CD8-positive, alpha-beta memory T cell (primary cell): Measurements from ENCODE around the gene HOXB3. TPM values are rescaled to one million over a fixed set of nuclear protein-coding genes. Genes with fewer than 3 reads are reported as not detected.

ENCODE experiments used
- CTCF ChIA-PET: fragments of 350-600 bp; sonication (Branson Sonifier 250); formaldehyde crosslinking; loops from one replicate; lab custom pipeline; 2021; ENCODE audit warnings: antibody characterized with exemption; lab: Charles Lee
- POLR2A ChIA-PET: fragments of 350-600 bp; sonication (Branson Sonifier 250); formaldehyde crosslinking; loops from one replicate; lab custom pipeline; 2021; ENCODE audit warnings: antibody characterized with exemption; lab: Charles Lee
- DNase-seq, 5 donors: peaks; one replicate each; pipeline versions ENCODE4 v3.0.0 to v3.0.0-alpha.2; 2020 to 2022; ENCODE audit warnings: mixed read lengths in 1 of 5
- H3K27ac ChIP-seq: one replicate; pipeline ENCODE4 v1.7.0; 2013; ENCODE audit warnings: low read depth, mild to moderate bottlenecking, low read length, moderate library complexity
- H3K27me3 ChIP-seq: 2 replicates; pipeline ENCODE4 v1.7.0; 2013; ENCODE audit warnings: low read length, mild to moderate bottlenecking; ENCODE audit not compliant: insufficient read depth, poor library complexity, severe bottlenecking
- H3K36me3 ChIP-seq: 2 replicates; pipeline ENCODE4 v1.7.0; 2013; ENCODE audit warnings: mild to moderate bottlenecking, low read length, moderate library complexity; ENCODE audit not compliant: insufficient read depth
- H3K4me1 ChIP-seq: 2 replicates; pipeline ENCODE4 v1.7.0; 2013; ENCODE audit warnings: mild to moderate bottlenecking, low read length, moderate library complexity; ENCODE audit not compliant: insufficient read depth
- H3K4me3 ChIP-seq: 2 replicates; pipeline ENCODE4 v1.7.0; 2013; ENCODE audit warnings: mild to moderate bottlenecking, low read length
- H3K9me3 ChIP-seq: 2 replicates; pipeline ENCODE4 v1.7.0; 2013; ENCODE audit warnings: mild to moderate bottlenecking, low read length
- H3K27ac Mint-ChIP-seq, 8 donors: one replicate each; pipeline ENCODE4 v1.8.0; 2020 to 2021; ENCODE audit warnings: mixed read lengths in 8 of 8, mild to moderate bottlenecking in 6 of 8, inconsistent platforms in 3 of 8, moderate library complexity in 3 of 8
- H3K27me3 Mint-ChIP-seq, 2 donors: one replicate each; pipeline ENCODE4 v1.8.0; 2020 to 2021; ENCODE audit warnings: mixed read lengths in 2 of 2, mild to moderate bottlenecking in 1 of 2, moderate library complexity in 1 of 2
- H3K36me3 Mint-ChIP-seq, 3 donors: one replicate each; pipeline ENCODE4 v1.8.0; 2020 to 2021; ENCODE audit warnings: mixed read lengths in 3 of 3, inconsistent platforms in 1 of 3, mild to moderate bottlenecking in 1 of 3
- H3K4me1 Mint-ChIP-seq, 3 donors: one replicate each; pipeline ENCODE4 v1.8.0; 2020 to 2021; ENCODE audit warnings: mixed read lengths in 3 of 3, inconsistent platforms in 1 of 3, mild to moderate bottlenecking in 1 of 3
- H3K4me3 Mint-ChIP-seq, 7 donors: one replicate each; pipeline ENCODE4 v1.8.0; 2020 to 2021; ENCODE audit warnings: mixed read lengths in 7 of 7, mild to moderate bottlenecking in 6 of 7, moderate library complexity in 4 of 7, inconsistent platforms in 2 of 7
- H3K9me3 Mint-ChIP-seq, 5 donors: one replicate each; pipeline ENCODE4 v1.8.0; 2020 to 2022; ENCODE audit warnings: mixed read lengths in 5 of 5, mild to moderate bottlenecking in 3 of 5, moderate library complexity in 2 of 5, inconsistent platforms in 1 of 5
- polyA plus RNA-seq: library from polyadenylated mRNA; unstranded; fragments of 300-500 nt; fragmentation: Illumina TruSeq; gene quantifications from one replicate; pipeline ENCODE4 v1.2.3, GENCODE V29; 2021
- total RNA-seq, 2 experiments: library from RNA; stranded (reverse); gene quantifications; one replicate each; pipeline ENCODE4 v1.2.3, GENCODE V29; 2021

The HOXB3 gene
- total and polyA plus RNA-seq, 3 experiments from 2014 or later, result 0.10 to 3.5 (median 3.0) TPM

DNA sequence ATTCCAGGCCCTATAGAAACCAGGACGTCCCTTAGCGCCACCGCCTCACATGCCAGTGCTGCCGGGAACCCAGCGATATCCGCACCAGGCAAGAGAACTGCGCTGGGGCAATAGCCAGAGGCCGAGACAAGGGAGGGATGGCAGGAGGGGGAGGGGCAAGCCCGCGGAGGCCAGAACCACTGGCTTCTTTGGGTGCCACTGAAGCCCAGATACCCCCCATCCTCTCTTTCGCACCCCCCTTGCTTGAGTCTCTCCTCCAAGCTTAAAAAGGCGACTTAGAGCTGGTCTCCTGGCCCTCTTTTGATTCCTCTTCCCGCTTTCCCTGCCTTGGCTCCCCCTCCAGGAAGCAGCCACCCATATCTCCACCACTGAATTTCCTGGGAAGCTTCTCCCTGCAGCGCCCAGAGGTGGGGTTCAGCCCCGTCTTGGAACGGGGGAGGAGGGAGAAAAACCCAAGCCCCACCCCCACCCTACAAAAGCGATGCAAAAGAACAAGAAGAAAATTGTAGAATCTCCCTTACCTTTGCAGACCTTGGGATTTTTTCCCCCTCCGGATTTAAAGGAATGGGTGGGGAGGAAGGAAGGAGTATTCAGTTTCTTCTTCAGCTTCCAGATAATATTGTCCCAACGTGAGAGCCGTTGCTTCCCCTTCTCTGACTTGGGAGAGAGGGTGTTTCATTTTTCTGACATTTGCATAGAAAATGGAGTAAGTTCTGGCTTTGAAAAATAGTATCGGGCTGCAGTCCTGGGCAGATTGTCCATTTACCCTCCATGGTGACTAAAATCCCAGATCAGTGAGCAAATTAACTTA is 14.1 kb upstream of the HOXB3 start:
- H3K27me3 Mint-ChIP-seq, result peaks cover 90 to 92% of the 10 kb centered on the region in 2 donors
- peaks cover 11 to 33% (median 26%) of the 10 kb centered on the region in 3 donors for H3K4me1 Mint-ChIP-seq
- Histone ChIP-seq H3K9me3 (no peaks in the 10 kb centered on the region), H3K27me3 (peaks cover 52% of the 10 kb centered on the region), H3K4me1 (no peaks in the 10 kb centered on the region), H3K36me3 (no peaks in the 10 kb centered on the region), H3K27ac (peak overlapping the region; percentile 40), H3K4me3 (no peak overlapping the region)
- H3K27ac Mint-ChIP-seq, result no peak overlapping the region
- ChIA-PET POLR2A (interaction anchor here (0.6 kb wide), 1 partner anchor 10 kb away, joined by 9 read pairs; no protein-coding TSS in a partner anchor), CTCF (no interaction called here)
- H3K36me3 Mint-ChIP-seq, result no peaks in the 10 kb centered on the region
- H3K9me3 Mint-ChIP-seq, result no peaks in the 10 kb centered on the region
- no peak for DNase-seq
- H3K4me3 Mint-ChIP-seq, result peak overlapping the region in 3 of 7 donors; percentile 8 to 53 (median 26)

DNA sequence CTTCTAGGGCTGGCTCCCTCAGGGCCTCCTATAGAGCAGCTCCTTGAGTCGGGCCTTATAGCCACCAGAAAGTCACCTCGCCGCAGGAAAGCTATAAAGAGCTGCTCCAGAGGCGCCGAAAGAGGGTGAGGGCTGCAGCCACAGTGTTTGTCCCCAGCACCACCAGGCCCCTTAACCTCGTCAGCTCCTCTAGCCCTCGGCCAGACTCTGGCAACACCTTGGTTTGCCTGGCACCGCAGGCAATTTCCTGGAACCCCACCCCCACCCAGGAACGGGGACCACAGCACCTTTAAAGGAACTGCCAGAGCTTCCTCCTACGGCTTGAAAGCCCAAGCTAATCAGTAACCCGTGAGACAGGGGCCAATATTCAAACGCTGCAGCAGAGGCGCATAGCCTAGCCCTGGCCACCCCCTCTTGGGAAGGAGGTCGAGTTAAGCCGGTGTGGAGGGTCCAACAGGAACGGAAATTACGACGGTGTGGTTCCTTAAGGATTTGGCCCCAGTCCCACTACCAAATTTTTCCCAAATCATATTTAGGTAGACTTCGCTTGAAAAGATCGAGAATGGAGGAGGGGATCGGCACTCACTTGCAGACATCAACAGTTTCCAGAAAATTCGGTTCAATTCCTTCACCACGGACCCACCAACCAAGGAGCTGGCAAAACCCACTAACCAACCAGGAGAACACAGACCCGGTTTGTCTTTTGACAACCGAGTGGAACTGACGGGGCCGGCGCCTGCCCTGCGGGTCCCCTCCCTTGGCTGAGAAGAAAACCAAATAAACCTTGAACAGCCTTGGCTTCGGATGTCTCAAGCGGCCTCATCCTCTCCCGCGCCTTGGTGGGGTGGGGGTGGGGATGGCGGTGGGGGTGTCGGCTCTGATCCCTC is 11.7 kb upstream of the HOXB3 start:
- Mint-ChIP-seq H3K27me3 (peaks cover 94 to 95% of the 10 kb centered on the region in 2 donors), H3K9me3 (no peaks in the 10 kb centered on the region), H3K4me3 (peak overlapping the region in 4 of 7 donors; percentile 10 to 61 (median 39)), H3K4me1 (peaks cover 31 to 56% (median 48%) of the 10 kb centered on the region in 3 donors), H3K36me3 (no peaks in the 10 kb centered on the region), H3K27ac (peak overlapping the region in 2 of 8 donors; percentile 41 to 68)
- H3K36me3 ChIP-seq, result no peaks in the 10 kb centered on the region
- no peak overlapping the region for H3K4me3 ChIP-seq
- ChIA-PET CTCF (interaction anchor here (1.0 to 2.1 kb wide), 5 partner anchors 8 to 522 kb away, joined by 3 to 8 read pairs (median 4); no protein-coding TSS in a partner anchor), POLR2A (interaction anchor here (0.6 to 1.0 kb wide), 2 partner anchors 11 to 526 kb away, joined by 3 read pairs; no protein-coding TSS in a partner anchor)
- DNase-seq, result no peak
- no peaks in the 10 kb centered on the region for H3K9me3 ChIP-seq
- H3K27ac ChIP-seq, result no peak overlapping the region
- peaks cover 20% of the 10 kb centered on the region for H3K4me1 ChIP-seq
- H3K27me3 ChIP-seq, result peaks cover 75% of the 10 kb centered on the region

DNA sequence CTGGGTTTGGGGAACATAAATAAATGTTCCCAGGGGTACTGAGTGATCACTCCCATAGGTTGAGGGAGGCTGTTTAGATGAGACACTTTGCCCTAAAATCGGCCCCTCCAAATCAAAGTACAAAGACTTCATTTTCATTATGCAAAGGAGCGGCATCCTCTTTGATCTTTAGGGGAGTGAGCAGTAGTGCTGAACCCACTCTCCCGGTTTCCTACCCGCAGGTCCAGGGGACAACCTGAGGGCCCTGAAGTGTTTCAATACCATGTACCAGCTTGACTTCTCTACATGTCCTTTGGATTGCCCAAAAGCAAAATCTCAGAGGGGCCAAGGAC is 11.1 kb upstream of the HOXB3 start:
- H3K27me3 Mint-ChIP-seq, result peaks cover 94 to 96% of the 10 kb centered on the region in 2 donors
- ChIA-PET POLR2A (interaction anchor here (0.6 to 1.0 kb wide), 2 partner anchors 11 to 526 kb away, joined by 3 read pairs; no protein-coding TSS in a partner anchor), CTCF (interaction anchor here (1.1 to 2.1 kb wide), 4 partner anchors 9 to 266 kb away, joined by 3 to 8 read pairs (median 4); no protein-coding TSS in a partner anchor)
- no peaks in the 10 kb centered on the region for H3K36me3 Mint-ChIP-seq
- H3K9me3 Mint-ChIP-seq, result no peaks in the 10 kb centered on the region
- Histone ChIP-seq H3K27me3 (peaks cover 81% of the 10 kb centered on the region), H3K27ac (no peak overlapping the region), H3K9me3 (no peaks in the 10 kb centered on the region), H3K36me3 (no peaks in the 10 kb centered on the region), H3K4me3 (no peak overlapping the region), H3K4me1 (peaks cover 26% of the 10 kb centered on the region)
- peak overlapping the region in 1 of 7 donors; percentile 0 for H3K4me3 Mint-ChIP-seq
- H3K27ac Mint-ChIP-seq, result peak overlapping the region in 1 of 8 donors; percentile 68
- H3K4me1 Mint-ChIP-seq, result peaks cover 37 to 62% (median 54%) of the 10 kb centered on the region in 3 donors
- no peak for DNase-seq

DNA sequence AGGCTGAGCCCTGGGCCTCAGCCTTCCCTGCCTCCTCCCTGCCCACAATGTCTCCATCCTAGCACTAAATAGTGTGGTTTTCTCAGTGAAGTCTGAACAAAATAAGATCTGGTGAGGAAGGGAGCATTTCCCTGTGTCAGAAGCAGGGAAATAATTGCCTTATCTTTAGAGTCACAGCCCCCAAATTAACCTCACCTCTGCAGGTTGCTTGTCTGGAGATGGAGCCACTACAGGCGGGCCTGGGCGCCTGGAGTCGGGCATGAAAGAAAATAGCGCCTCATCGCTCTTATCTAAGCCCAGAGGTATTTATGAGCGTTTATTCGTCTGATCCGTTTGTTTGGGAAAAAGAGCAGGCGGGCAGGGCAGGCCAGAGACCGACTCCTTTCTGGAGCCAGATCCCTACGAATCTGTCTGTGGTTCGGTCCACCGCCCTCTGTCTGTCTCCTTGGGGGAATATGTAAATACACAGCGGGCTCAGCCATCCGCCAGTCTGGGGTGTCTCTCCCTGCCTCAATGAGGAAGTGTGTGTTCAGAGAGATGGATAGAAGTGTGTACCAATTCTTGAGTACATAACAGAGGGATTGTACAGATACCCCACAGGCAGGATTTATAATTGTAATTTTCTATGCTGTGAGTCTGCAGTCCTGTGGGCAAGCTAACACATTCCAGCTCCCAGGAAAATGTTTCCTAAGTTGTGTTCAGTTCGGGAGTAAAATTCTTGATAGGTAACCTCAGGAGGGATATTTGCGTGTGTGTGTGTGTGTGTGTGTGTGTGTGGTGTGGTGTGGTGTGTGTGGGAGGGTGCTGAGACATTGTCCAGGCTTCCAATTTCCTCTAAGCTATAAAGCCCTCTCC is 10.4 kb upstream of the HOXB3 start:
- Histone ChIP-seq H3K9me3 (no peaks in the 10 kb centered on the region), H3K36me3 (no peaks in the 10 kb centered on the region), H3K4me1 (peaks cover 29% of the 10 kb centered on the region), H3K4me3 (no peak overlapping the region), H3K27me3 (peaks cover 88% of the 10 kb centered on the region), H3K27ac (no peak overlapping the region)
- DNase-seq, result no peak
- ChIA-PET CTCF (interaction anchor here (1.1 to 2.1 kb wide), 4 partner anchors 8 to 265 kb away, joined by 3 to 8 read pairs (median 4); no protein-coding TSS in a partner anchor), POLR2A (interaction anchor here (0.6 to 1.0 kb wide), 2 partner anchors 12 to 525 kb away, joined by 3 read pairs; no protein-coding TSS in a partner anchor)
- no peaks in the 10 kb centered on the region for H3K9me3 Mint-ChIP-seq
- H3K4me1 Mint-ChIP-seq, result peaks cover 41 to 63% (median 56%) of the 10 kb centered on the region in 3 donors
- peak overlapping the region in 1 of 7 donors; percentile 3 for H3K4me3 Mint-ChIP-seq
- H3K36me3 Mint-ChIP-seq, result no peaks in the 10 kb centered on the region
- peaks cover 93 to 98% of the 10 kb centered on the region in 2 donors for H3K27me3 Mint-ChIP-seq
- peak overlapping the region in 1 of 8 donors; percentile 21 for H3K27ac Mint-ChIP-seq

DNA sequence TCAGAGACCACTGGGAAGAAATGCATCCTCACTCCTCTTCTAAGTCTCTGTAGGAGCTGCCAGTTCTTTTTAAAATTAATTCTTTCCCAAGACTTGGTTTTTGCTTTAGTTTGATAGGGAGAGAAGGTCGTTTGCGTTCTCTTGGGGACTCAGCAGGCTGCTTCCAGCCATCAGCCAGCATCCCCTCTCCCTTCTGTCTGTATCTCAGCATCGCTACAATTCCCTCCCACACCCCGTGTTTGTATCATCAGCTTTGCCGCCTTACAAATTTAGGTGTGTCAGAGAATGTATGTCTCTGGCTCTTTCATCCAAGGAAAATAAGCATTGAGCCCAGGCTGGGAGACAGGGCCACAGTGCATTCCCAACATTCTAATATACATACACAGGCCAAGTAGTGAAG is 9.3 kb upstream of the HOXB3 start:
- POLR2A ChIA-PET, result no interaction called here
- H3K27ac ChIP-seq, result no peak overlapping the region
- H3K36me3 ChIP-seq, result no peaks in the 10 kb centered on the region
- peaks cover 89 to 95% of the 10 kb centered on the region in 2 donors for H3K27me3 Mint-ChIP-seq
- H3K27me3 ChIP-seq, result peaks cover 87% of the 10 kb centered on the region
- H3K4me1 ChIP-seq, result peaks cover 29% of the 10 kb centered on the region
- H3K4me3 Mint-ChIP-seq, result peak overlapping the region in 1 of 7 donors; percentile 80
- no peak for DNase-seq
- no peaks in the 10 kb centered on the region for H3K36me3 Mint-ChIP-seq
- no peaks in the 10 kb centered on the region for H3K9me3 ChIP-seq
- peak overlapping the region in 1 of 8 donors; percentile 47 for H3K27ac Mint-ChIP-seq
- CTCF ChIA-PET, result interaction anchor here (1.6 kb wide), 1 partner anchor 9 kb away, joined by 3 read pairs; no protein-coding TSS in a partner anchor
- H3K4me1 Mint-ChIP-seq, result peaks cover 40 to 56% (median 50%) of the 10 kb centered on the region in 3 donors
- no peak overlapping the region for H3K4me3 ChIP-seq
- no peaks in the 10 kb centered on the region for H3K9me3 Mint-ChIP-seq

DNA sequence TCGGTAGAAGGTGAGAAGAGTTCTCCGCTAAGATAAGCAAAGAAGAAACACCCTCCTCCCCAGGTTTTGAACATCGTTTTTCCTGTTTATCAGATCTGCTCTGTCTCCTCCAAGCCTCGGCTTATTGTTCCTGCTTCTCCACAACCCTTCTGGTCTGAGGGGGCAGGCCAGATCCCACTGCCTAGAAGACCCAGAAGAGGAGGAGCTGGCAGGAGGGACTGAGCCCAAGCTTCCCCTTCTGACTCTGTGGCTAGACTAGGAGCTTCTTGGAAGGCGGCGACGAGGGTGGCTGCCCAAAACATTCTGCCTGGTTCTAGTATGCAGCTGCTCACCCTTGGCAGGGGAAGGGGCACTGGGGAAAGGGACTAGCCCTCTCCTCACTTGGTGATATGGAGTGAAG is 8.7 kb upstream of the HOXB3 start:
- peaks cover 85% of the 10 kb centered on the region for H3K27me3 ChIP-seq
- Mint-ChIP-seq H3K9me3 (no peaks in the 10 kb centered on the region), H3K4me3 (peak overlapping the region; percentile 67 to 88 (median 83)), H3K27me3 (peaks cover 84 to 94% of the 10 kb centered on the region in 2 donors), H3K27ac (peak overlapping the region in 1 of 8 donors; percentile 51), H3K4me1 (peaks cover 41 to 53% (median 50%) of the 10 kb centered on the region in 3 donors), H3K36me3 (no peaks in the 10 kb centered on the region)
- H3K4me1 ChIP-seq, result peaks cover 29% of the 10 kb centered on the region
- ChIA-PET CTCF (interaction anchor here (0.6 kb wide), 1 partner anchor 1548 kb away, joined by 4 read pairs; no protein-coding TSS in a partner anchor), POLR2A (no interaction called here)
- no peak overlapping the region for H3K4me3 ChIP-seq
- H3K27ac ChIP-seq, result no peak overlapping the region
- H3K36me3 ChIP-seq, result no peaks in the 10 kb centered on the region
- DNase-seq, result no peak
- no peaks in the 10 kb centered on the region for H3K9me3 ChIP-seq
